HL-60 (cell line): ENCODE data around the gene ACHE.

ENCODE experiments used
- DNase-seq, 2 experiments: peaks; one replicate each; pipeline ENCODE4 v3.0.0-alpha.2; 2010 to 2020; ENCODE audit warnings: low read depth in 1 of 2, low spot score in 1 of 2
- H3K27ac ChIP-seq: fragments of 250-450 bp; sonication (Bioruptor Pico); replicated peaks from 2 replicates; pipeline ENCODE4 v1.5.1; 2020; ENCODE audit warnings: mild to moderate bottlenecking, moderate library complexity
- H3K27me3 ChIP-seq: fragments of 250-450 bp; sonication (Bioruptor Pico); 2 replicates; pipeline ENCODE4 v1.5.1; 2021; ENCODE audit warnings: mild to moderate bottlenecking, moderate library complexity; ENCODE audit not compliant: insufficient read depth, poor library complexity, severe bottlenecking
- H3K4me3 ChIP-seq: replicated peaks from 2 replicates; pipeline ENCODE4 v1.5.1; 2011; ENCODE audit warnings: mild to moderate bottlenecking, control low read depth, low read length; ENCODE audit not compliant: insufficient read depth
- GABPA ChIP-seq: IDR thresholded peaks from 2 replicates; pipeline ENCODE4 v1.6.1; 2012; ENCODE audit warnings: low read depth
- POLR2AphosphoS5 ChIP-seq: IDR thresholded peaks from 2 replicates; pipeline ENCODE4 v1.6.1; 2012; ENCODE audit warnings: low read depth
- SPI1 ChIP-seq: IDR thresholded peaks from 2 replicates; pipeline ENCODE4 v1.6.1; 2012; ENCODE audit warnings: low read depth, mild to moderate bottlenecking, borderline replicate concordance
- TF ChIP-seq, protein P1 (sequence below): IDR thresholded peaks from one replicate; pipeline ENCODE4 v1.5.1; 2011; ENCODE audit warnings: low read length, control low read depth, inconsistent platforms; ENCODE audit not compliant: insufficient read depth
- TF ChIP-seq, protein P2 (sequence below): IDR thresholded peaks from 2 replicates; pipeline ENCODE4 v1.6.1; 2012; ENCODE audit warnings: low read depth; ENCODE audit not compliant: insufficient replicate concordance

ACHE gene

DNA sequence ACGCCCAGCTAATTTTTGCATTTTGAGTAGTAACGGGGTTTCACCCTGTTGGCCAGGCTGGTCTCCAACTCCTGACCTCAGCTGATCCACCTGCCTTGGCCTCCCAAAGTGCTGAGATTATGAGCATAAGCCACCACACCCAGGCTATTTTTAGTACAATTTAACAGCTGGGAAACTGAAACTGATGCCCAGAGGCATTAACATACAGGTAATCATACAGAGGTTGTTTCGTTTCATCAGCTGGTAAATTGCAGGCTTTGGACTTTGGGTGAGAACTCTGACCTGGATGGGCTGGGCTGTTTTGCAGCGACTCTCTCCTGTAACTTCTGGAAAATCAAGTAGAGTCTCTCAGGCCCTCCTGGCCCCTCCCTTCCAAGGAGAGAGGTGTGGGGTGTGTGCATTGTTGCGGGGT lies 6.2 kb upstream of the ACHE start:
- DNase-seq, result no peak
- TF ChIP-seq, protein P1, sequence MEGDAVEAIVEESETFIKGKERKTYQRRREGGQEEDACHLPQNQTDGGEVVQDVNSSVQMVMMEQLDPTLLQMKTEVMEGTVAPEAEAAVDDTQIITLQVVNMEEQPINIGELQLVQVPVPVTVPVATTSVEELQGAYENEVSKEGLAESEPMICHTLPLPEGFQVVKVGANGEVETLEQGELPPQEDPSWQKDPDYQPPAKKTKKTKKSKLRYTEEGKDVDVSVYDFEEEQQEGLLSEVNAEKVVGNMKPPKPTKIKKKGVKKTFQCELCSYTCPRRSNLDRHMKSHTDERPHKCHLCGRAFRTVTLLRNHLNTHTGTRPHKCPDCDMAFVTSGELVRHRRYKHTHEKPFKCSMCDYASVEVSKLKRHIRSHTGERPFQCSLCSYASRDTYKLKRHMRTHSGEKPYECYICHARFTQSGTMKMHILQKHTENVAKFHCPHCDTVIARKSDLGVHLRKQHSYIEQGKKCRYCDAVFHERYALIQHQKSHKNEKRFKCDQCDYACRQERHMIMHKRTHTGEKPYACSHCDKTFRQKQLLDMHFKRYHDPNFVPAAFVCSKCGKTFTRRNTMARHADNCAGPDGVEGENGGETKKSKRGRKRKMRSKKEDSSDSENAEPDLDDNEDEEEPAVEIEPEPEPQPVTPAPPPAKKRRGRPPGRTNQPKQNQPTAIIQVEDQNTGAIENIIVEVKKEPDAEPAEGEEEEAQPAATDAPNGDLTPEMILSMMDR, result no peak
- TF ChIP-seq SPI1, result no peak
- TF ChIP-seq, protein P2, sequence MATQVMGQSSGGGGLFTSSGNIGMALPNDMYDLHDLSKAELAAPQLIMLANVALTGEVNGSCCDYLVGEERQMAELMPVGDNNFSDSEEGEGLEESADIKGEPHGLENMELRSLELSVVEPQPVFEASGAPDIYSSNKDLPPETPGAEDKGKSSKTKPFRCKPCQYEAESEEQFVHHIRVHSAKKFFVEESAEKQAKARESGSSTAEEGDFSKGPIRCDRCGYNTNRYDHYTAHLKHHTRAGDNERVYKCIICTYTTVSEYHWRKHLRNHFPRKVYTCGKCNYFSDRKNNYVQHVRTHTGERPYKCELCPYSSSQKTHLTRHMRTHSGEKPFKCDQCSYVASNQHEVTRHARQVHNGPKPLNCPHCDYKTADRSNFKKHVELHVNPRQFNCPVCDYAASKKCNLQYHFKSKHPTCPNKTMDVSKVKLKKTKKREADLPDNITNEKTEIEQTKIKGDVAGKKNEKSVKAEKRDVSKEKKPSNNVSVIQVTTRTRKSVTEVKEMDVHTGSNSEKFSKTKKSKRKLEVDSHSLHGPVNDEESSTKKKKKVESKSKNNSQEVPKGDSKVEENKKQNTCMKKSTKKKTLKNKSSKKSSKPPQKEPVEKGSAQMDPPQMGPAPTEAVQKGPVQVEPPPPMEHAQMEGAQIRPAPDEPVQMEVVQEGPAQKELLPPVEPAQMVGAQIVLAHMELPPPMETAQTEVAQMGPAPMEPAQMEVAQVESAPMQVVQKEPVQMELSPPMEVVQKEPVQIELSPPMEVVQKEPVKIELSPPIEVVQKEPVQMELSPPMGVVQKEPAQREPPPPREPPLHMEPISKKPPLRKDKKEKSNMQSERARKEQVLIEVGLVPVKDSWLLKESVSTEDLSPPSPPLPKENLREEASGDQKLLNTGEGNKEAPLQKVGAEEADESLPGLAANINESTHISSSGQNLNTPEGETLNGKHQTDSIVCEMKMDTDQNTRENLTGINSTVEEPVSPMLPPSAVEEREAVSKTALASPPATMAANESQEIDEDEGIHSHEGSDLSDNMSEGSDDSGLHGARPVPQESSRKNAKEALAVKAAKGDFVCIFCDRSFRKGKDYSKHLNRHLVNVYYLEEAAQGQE, result no peak
- no peak for TF ChIP-seq GABPA
- TF ChIP-seq POLR2AphosphoS5, result no peak
- H3K27ac ChIP-seq, result no peak overlapping the region
- H3K27me3 ChIP-seq, result peaks cover 5% of the 10 kb centered on the region
- H3K4me3 ChIP-seq, result no peak overlapping the region

DNA sequence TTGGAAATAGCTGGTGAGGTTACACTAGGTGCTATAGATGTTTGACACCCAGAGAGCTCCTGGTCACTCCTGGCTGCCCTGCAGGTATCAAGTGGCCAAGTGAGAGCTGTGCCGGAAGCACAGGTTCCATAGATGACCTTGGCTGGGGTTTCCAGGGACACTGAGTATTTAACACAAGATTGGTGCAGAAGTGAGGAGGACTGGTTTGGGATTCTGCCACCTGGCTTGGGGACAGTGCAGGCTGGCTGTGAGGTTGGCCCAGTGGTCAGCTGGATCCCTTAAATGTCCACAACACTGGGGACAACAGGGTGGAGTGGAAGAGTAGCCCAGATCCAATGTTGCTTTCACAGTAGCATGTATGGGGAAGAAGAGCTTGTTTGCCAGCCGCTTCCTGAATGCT lies 5.3 kb upstream of the ACHE start:
- Histone ChIP-seq H3K27ac (no peak overlapping the region), H3K27me3 (peaks cover 12% of the 10 kb centered on the region), H3K4me3 (no peak overlapping the region)
- TF ChIP-seq POLR2AphosphoS5 (no peak), SPI1 (no peak), GABPA (no peak)
- TF ChIP-seq, protein P1, result no peak
- TF ChIP-seq, protein P2, result no peak
- DNase-seq, result no peak

DNA sequence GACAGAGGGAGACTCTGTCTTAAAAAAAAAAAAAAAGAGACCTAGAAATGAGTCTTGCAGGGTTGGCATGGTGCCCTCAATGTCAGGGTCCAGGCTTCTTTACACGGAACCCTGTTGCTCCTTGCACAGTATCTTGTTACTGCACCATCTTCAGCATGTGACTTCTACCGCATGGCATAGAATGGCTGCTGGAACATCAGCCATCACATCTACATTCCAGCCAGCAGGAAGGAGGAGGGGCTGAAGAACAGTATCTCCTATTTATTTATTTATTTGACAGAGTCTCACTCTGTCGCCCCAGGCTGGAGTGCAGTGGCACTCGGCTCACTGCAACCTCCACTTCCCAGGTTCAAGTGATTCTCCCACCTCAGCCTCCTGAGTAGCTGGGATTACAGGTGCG lies 3.7 kb upstream of the ACHE start:
- H3K27me3 ChIP-seq, result peaks cover 25% of the 10 kb centered on the region
- no peak overlapping the region for H3K4me3 ChIP-seq
- no peak overlapping the region for H3K27ac ChIP-seq
- no peak for DNase-seq
- no peak for TF ChIP-seq POLR2AphosphoS5
- TF ChIP-seq, protein P1, result no peak
- TF ChIP-seq SPI1, result no peak
- TF ChIP-seq, protein P2, result no peak
- TF ChIP-seq GABPA, result no peak
